ENCODE measurements around the gene TEKT5. TPM values are rescaled to one million over a fixed set of nuclear protein-coding genes. Genes with fewer than 3 reads are reported as not detected.

The TEKT5 gene
- total RNA-seq, 1 donor from 2014 or later, result 0.29 TPM

DNA sequence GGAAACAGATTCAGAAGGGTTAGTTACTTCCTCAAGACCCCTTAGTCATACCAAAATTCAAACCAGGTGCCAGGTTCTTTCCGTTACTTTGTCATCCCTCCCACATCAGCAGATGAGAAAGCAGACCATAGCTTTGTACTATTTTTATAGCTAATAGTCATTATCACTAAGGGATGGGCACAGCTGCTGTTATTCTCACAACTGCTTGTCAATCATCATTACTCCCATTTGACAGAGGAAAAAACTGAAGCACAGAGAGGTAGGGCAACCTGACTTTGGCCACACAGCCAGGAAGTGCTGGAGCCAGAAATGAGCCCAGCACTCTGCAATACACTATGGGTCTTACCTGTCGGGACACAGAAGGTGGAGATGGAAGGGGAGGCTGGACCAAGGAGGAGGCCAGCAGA lies 30.0 kb downstream of the TEKT5 start:
- H3K36me3 Mint-ChIP-seq (ENCODE audit: insufficient read depth), result no peaks in the 10 kb centered on the region
- H3K27me3 Mint-ChIP-seq, result no peaks in the 10 kb centered on the region
- no peak overlapping the region for H3K4me3 Mint-ChIP-seq (ENCODE audit: low read depth)
- no peak for DNase-seq (ENCODE audit: low spot score, unreplicated experiment)
- no peaks in the 10 kb centered on the region for H3K9me3 Mint-ChIP-seq (ENCODE audit: low read depth)
- H3K27ac Mint-ChIP-seq, result no peak overlapping the region
- TF ChIP-seq, protein P1, sequence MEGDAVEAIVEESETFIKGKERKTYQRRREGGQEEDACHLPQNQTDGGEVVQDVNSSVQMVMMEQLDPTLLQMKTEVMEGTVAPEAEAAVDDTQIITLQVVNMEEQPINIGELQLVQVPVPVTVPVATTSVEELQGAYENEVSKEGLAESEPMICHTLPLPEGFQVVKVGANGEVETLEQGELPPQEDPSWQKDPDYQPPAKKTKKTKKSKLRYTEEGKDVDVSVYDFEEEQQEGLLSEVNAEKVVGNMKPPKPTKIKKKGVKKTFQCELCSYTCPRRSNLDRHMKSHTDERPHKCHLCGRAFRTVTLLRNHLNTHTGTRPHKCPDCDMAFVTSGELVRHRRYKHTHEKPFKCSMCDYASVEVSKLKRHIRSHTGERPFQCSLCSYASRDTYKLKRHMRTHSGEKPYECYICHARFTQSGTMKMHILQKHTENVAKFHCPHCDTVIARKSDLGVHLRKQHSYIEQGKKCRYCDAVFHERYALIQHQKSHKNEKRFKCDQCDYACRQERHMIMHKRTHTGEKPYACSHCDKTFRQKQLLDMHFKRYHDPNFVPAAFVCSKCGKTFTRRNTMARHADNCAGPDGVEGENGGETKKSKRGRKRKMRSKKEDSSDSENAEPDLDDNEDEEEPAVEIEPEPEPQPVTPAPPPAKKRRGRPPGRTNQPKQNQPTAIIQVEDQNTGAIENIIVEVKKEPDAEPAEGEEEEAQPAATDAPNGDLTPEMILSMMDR (IDR thresholded peaks at IDR 0.05; ENCODE audit: unreplicated experiment), result no peak
- H3K4me1 Mint-ChIP-seq (ENCODE audit: low read depth), result no peaks in the 10 kb centered on the region

DNA sequence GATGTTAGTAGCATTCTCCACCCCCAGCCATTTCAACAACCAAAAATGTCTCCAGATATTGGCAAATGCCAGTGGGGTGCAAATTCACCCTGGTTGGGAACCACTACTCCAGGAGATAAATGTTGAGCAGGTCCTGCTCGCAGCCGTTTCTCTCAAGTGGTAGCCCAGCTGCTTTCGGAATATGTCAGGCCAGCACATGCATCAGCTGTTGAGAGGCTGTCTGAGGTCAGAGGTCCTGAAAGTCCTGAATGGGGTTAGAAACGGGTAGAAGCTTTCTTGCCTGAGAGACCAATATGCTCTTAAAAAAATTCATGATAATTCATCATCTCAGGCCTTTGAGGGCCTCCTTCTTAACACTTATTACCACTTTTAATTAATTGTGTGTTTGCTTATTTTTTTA lies 31.0 kb downstream of the TEKT5 start:
- H3K27ac Mint-ChIP-seq, result no peak overlapping the region

DNA sequence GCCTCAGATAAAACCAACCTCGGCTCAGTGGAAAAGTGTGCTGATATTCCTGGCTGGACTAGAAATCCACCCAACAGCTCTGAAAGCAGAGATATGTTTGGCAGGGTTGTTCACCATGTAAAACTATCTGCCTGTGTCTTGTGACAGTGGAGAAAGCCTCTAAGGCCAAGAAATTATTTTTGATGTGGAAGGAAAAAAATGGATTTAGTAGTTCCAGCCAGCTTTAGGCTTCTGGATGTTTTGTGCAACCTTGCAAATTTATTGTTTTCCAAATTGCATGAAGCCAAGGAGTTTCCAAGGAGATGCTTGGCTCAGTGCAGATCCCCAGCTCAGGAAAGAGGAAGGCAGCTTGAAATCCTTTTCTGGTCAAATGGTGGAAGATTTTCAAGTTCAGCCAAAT lies 31.6 kb downstream of the TEKT5 start:
- TF ChIP-seq, protein P1 (IDR thresholded peaks at IDR 0.05; ENCODE audit: unreplicated experiment), result no peak
- Mint-ChIP-seq H3K4me3 (ENCODE audit: low read depth) (no peak overlapping the region), H3K4me1 (ENCODE audit: low read depth) (no peaks in the 10 kb centered on the region), H3K36me3 (ENCODE audit: insufficient read depth) (no peaks in the 10 kb centered on the region), H3K27me3 (no peaks in the 10 kb centered on the region), H3K9me3 (ENCODE audit: low read depth) (peaks cover under 1% of the 10 kb centered on the region), H3K27ac (no peak overlapping the region)
- no peak for DNase-seq (ENCODE audit: low spot score, unreplicated experiment)

More for the DNA sequence above, 31.0 kb downstream of the TEKT5 start:
- Mint-ChIP-seq H3K9me3 (ENCODE audit: low read depth) (no peaks in the 10 kb centered on the region), H3K36me3 (ENCODE audit: insufficient read depth) (no peaks in the 10 kb centered on the region), H3K4me3 (ENCODE audit: low read depth) (no peak overlapping the region), H3K4me1 (ENCODE audit: low read depth) (no peaks in the 10 kb centered on the region), H3K27me3 (no peaks in the 10 kb centered on the region)
- TF ChIP-seq, protein P1 (IDR thresholded peaks at IDR 0.05; ENCODE audit: unreplicated experiment), result no peak
- no peak for DNase-seq (ENCODE audit: low spot score, unreplicated experiment)

DNA sequence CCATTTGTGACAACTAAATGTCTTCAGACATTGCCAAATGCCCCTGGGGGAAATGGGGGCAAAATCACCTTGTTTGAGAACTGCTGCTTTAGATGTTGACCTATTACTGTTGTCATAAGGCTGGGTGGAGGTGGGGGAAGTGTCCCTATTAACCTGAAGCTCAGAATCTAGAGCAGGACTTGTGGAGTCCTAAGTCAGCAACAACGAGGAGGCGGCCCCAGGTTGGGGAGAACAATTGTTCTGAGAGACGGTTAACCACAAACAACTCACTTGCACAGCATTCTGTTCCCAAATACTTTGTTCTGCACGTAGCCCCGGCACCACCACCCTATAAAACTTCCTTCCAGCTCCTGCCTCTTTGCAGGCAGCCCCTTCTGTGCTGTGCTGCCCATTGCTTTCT lies 32.5 kb downstream of the TEKT5 start:
- Mint-ChIP-seq H3K4me3 (ENCODE audit: low read depth) (no peak overlapping the region), H3K36me3 (ENCODE audit: insufficient read depth) (no peaks in the 10 kb centered on the region), H3K9me3 (ENCODE audit: low read depth) (peaks cover 4% of the 10 kb centered on the region), H3K27ac (no peak overlapping the region), H3K4me1 (ENCODE audit: low read depth) (no peaks in the 10 kb centered on the region), H3K27me3 (no peaks in the 10 kb centered on the region)
- DNase-seq (ENCODE audit: low spot score, unreplicated experiment), result no peak
- TF ChIP-seq, protein P1 (IDR thresholded peaks at IDR 0.05; ENCODE audit: unreplicated experiment), result no peak

DNA sequence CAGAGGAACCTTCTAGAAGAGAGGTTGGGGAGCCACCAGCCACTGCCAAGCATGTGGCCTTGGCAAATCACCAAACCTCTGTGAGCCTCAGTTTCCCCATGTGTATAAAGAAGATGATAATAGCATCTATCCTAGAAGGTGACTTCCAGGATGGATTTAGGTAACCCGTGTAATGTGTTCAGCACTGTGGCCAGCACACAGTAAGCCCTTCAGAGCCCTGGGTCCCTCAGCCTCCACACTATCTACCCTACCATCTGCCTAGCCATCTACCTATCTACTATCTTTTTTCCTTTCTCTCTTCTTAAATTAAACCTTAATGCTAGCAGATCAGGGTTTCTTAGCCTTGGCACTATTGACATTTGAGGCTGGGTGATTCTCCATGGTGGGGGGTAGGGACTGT lies 33.0 kb downstream of the TEKT5 start:
- Mint-ChIP-seq H3K4me3 (ENCODE audit: low read depth) (no peak overlapping the region), H3K27ac (no peak overlapping the region), H3K36me3 (ENCODE audit: insufficient read depth) (no peaks in the 10 kb centered on the region), H3K9me3 (ENCODE audit: low read depth) (peaks cover 4% of the 10 kb centered on the region), H3K27me3 (no peaks in the 10 kb centered on the region), H3K4me1 (ENCODE audit: low read depth) (no peaks in the 10 kb centered on the region)
- DNase-seq (ENCODE audit: low spot score, unreplicated experiment), result no peak
- TF ChIP-seq, protein P1 (IDR thresholded peaks at IDR 0.05; ENCODE audit: unreplicated experiment), result no peak

All from progenitor cell of endocrine pancreas (in vitro differentiated cells).